GM13976 (cell line): ENCODE results near the gene NRSN2.
"Not testable (repeated sequence)": the region's sequence is repeated elsewhere in the genome, so short reads cannot be mapped to it uniquely, and the experiment has no call there.

Experiments
- DNase-seq: peaks from one replicate; pipeline ENCODE4 v3.0.0; 2012; ENCODE audit warnings: low spot score
- CTCF ChIP-seq: IDR thresholded peaks from 2 replicates; pipeline ENCODE4 v1.5.1; 2012; ENCODE audit warnings: borderline replicate concordance, mild to moderate bottlenecking; ENCODE audit not compliant: insufficient read depth; ENCODE audit errors: extremely low read depth, missing control alignments, control extremely low read depth
- in situ Hi-C: fragments of 300-500 bp; cut with MboI; formaldehyde crosslinking; loops from one replicate; pipeline ENCODE4 v1.12.0; 2022; ENCODE audit warnings: low sequenced_read_pairs, mixed read lengths, inconsistent platforms; ENCODE audit not compliant: unreplicated experiment

Gene NRSN2

GRCh38 chr20:347317-347639 lies 367 bp downstream of the NRSN2 start:
- no peak for TF ChIP-seq CTCF
- no peak for DNase-seq
- in situ Hi-C loops = no loop called here

- DNase-seq = peak; percentile 98
- in situ Hi-C loops = no loop called here
- no peak for TF ChIP-seq CTCF
These were observed 951 bp downstream of the NRSN2 start for GRCh38 chr20:347640-348484.

GRCh38 chr20:348972-349841 lies 2.3 kb downstream of the NRSN2 start:
- in situ Hi-C loops = no loop called here
- no peak for DNase-seq
- no peak for TF ChIP-seq CTCF

GRCh38 chr20:353166-353565 lies 6.3 kb downstream of the NRSN2 start:
- in situ Hi-C loops = loop anchor here (10.0 kb wide), 1 partner anchor 292 kb away; no protein-coding TSS in a partner anchor
- no peak for DNase-seq
- no peak for TF ChIP-seq CTCF

DNA sequence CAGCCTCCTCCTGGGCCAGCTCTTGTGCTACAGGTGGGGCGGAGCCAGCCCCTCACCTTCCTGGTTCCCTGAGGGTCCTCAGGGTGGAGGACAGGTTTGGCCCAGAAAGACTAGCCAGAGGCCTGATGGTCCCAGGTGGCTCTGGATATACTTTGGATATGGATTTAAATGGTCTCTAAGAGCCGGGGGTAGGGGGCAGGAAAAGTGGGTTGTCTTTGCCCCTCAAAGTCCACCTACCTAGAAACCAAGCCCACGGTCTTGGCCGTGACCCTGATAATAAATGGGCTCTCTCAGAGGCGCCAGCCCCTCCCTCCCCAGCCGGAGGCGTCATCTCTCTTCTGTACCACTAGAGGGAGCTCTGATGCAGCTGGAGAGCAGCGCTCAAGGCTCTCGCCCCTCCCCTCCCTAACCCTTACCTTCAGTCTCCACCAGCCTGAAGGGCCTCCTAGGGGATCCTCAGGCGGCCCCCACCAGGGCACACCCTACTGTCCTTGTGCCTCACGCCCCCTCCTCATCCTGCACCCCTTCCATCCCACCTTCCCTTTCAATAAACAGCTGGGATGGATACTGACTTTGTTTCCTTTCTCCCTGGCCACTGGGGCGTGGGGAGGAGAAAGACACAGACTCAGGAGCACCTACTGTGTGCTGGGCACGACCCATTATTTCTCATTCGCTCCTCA lies 7.5 kb downstream of the NRSN2 start:
- in situ Hi-C loops = loop anchor here (10.0 kb wide), 1 partner anchor 290 kb away; no protein-coding TSS in a partner anchor
- TF ChIP-seq CTCF = peak; percentile 96
- peak; percentile 92 for DNase-seq

- in situ Hi-C loops = loop anchor here (5.0 to 10.0 kb wide), 2 partner anchors 126 to 289 kb away; no protein-coding TSS in a partner anchor
- not testable (repeated sequence) for DNase-seq
These were observed 9.2 kb downstream of the NRSN2 start for GRCh38 chr20:356154-356553.
